Activated T-cell treated with anti-CD3 and anti-CD28 coated beads, Interleukin-2, amount 50 U/mL, for 4 hours (primary cell): Measurements from ENCODE around the gene DUS3L. TPM values are rescaled to one million over a fixed set of nuclear protein-coding genes. Genes with fewer than 3 reads are reported as not detected.

Experiments
- ATAC-seq, 2 donors: fragments of 200-7000 bp; cut with Tn5 transposase; one replicate each; pipeline ENCODE4 v1.10.0; 2021
- DNase-seq: peaks from one replicate; pipeline ENCODE4 v3.0.0-alpha.2; 2020
- H3K27me3 Mint-ChIP-seq: one replicate; pipeline ENCODE4 v1.8.0; 2021; ENCODE audit warnings: low read depth, mixed read lengths
- H3K36me3 Mint-ChIP-seq: one replicate; pipeline ENCODE4 v1.8.0; 2022; ENCODE audit warnings: mixed read lengths; ENCODE audit not compliant: insufficient read depth
- H3K4me1 Mint-ChIP-seq: one replicate; pipeline ENCODE4 v1.8.0; 2021; ENCODE audit warnings: low read depth, mixed read lengths
- H3K4me3 Mint-ChIP-seq: one replicate; pipeline ENCODE4 v1.8.0; 2021; ENCODE audit warnings: mild to moderate bottlenecking, moderate library complexity, mixed read lengths
- H3K9me3 Mint-ChIP-seq: one replicate; pipeline ENCODE4 v1.8.0; 2021; ENCODE audit warnings: mixed read lengths
- total RNA-seq, 3 donors: library from RNA; stranded (reverse); gene quantifications; one replicate each; pipeline ENCODE4 v1.2.1, GENCODE V29; 2021

Gene DUS3L
- total RNA-seq, 3 donors from 2014 or later, result 166 to 215 (median 198) TPM

- Mint-ChIP-seq H3K4me3 (no peak overlapping the region), H3K4me1 (no peaks in the 10 kb centered on the region), H3K9me3 (no peaks in the 10 kb centered on the region), H3K36me3 (no peaks in the 10 kb centered on the region), H3K27me3 (peaks cover 7% of the 10 kb centered on the region)
- ATAC-seq, result no peak
- DNase-seq, result no peak
Measured at GRCh38 chr19:5738423-5738822, 52.5 kb downstream of the DUS3L start.

Other genes with a start within 250 kb of the DUS3L start
- 1 to 10 TPM in 1 of 3 donors, under 1 TPM in 2; 0.63 to 1.4 (median 0.81) TPM for gene TINCR, start 223.2 kb downstream of the DUS3L start, total RNA-seq
- gene SAFB2, start 168.4 kb downstream of the DUS3L start, total RNA-seq, result 100 to 1,000 TPM; 113 to 117 (median 113) TPM
- gene SAFB, start 168.1 kb downstream of the DUS3L start, total RNA-seq, result 100 to 1,000 TPM; 169 to 191 (median 186) TPM
- 100 to 1,000 TPM in 2 of 3 donors, 10 to 100 TPM in 1; 90.0 to 107 (median 103) TPM for gene MICOS13, start 110.6 kb downstream of the DUS3L start, total RNA-seq
- 1 to 10 TPM; 2.6 to 2.7 (median 2.7) TPM for gene HSD11B1L, start 110.1 kb downstream of the DUS3L start, total RNA-seq
- gene RPL36, start 100.9 kb downstream of the DUS3L start, total RNA-seq, result 1,000 to 10,000 TPM; 1,683 to 1,753 (median 1,705) TPM
- 100 to 1,000 TPM; 286 to 342 (median 328) TPM for gene LONP1, start 71.0 kb downstream of the DUS3L start, total RNA-seq
- gene CATSPERD, start 70.5 kb downstream of the DUS3L start, total RNA-seq, result not detected
- 10 to 100 TPM; 19.9 to 24.3 (median 20.5) TPM for gene PRR22, start 6.4 kb downstream of the DUS3L start, total RNA-seq
- under 1 TPM in 2 of 3 donors, not detected in 1; 0.33 to 0.47 TPM for gene NRTN, start 13.9 kb upstream of the DUS3L start, total RNA-seq
- gene FUT6, start 48.5 kb upstream of the DUS3L start, total RNA-seq, result not detected
- under 1 TPM in 1 of 3 donors, not detected in 2; 0.10 TPM for gene FUT3, start 60.3 kb upstream of the DUS3L start, total RNA-seq
- not detected for gene FUT5, start 79.4 kb upstream of the DUS3L start, total RNA-seq
- gene NDUFA11, start 112.6 kb upstream of the DUS3L start, total RNA-seq, result 100 to 1,000 TPM; 282 to 293 (median 292) TPM
- 1 to 10 TPM; 1.3 to 1.8 (median 1.7) TPM for gene VMAC, start 113.7 kb upstream of the DUS3L start, total RNA-seq
- 1 to 10 TPM; 1.6 to 3.7 (median 2.7) TPM for gene CAPS, start 123.1 kb upstream of the DUS3L start, total RNA-seq
- gene RANBP3, start 187.0 kb upstream of the DUS3L start, total RNA-seq, result 100 to 1,000 TPM; 101 to 104 (median 103) TPM